Muscle of leg (tissue), 11 donors: ENCODE data around the gene MLX. TPM values are rescaled to one million over a fixed set of nuclear protein-coding genes. Genes with fewer than 3 reads are reported as not detected.
A peak's percentile ranks its signal among the peaks of the same experiment; 100 is the strongest.

ENCODE experiments used
- DNase-seq: peaks from one replicate; pipeline ENCODE4 v3.0.0; 2013
- H3K27ac ChIP-seq: one replicate; pipeline ENCODE4 v1.5.1; 2013; ENCODE audit warnings: mild to moderate bottlenecking, low read length, control low read depth
- H3K27me3 ChIP-seq: one replicate; pipeline ENCODE4 v1.6.1; 2013; ENCODE audit warnings: low read length; ENCODE audit not compliant: control insufficient read depth, insufficient read depth
- H3K36me3 ChIP-seq: one replicate; pipeline ENCODE4 v1.6.1; 2013; ENCODE audit warnings: low read length; ENCODE audit not compliant: control insufficient read depth, insufficient read depth
- H3K4me1 ChIP-seq: one replicate; pipeline ENCODE4 v1.6.1; 2013; ENCODE audit warnings: low read length; ENCODE audit not compliant: control insufficient read depth, insufficient read depth
- H3K4me3 ChIP-seq: one replicate; pipeline ENCODE4 v1.5.1; 2013; ENCODE audit warnings: low read length, control low read depth
- H3K9me3 ChIP-seq: replicated peaks from 2 replicates; pipeline ENCODE4 v1.6.1; 2013; ENCODE audit warnings: low read depth, low read length; ENCODE audit not compliant: control insufficient read depth
- WGBS: methylation state at CpG from one replicate; pipeline ENCODE4 v1.1.5; 2013; ENCODE audit warnings: missing lambda C conversion rate; ENCODE audit not compliant: insufficient coverage; 5-methylcytosine and 5-hydroxymethylcytosine counted together
- polyA plus RNA-seq, 8 donors: library from polyadenylated mRNA; unstranded; fragments of 120-200 nt; gene quantifications; one replicate each; pipeline versions ENCODE4 v1.2.1 to v1.2.3, GENCODE V29; 2013; ENCODE audit warnings: inconsistent platforms in 1 of 8, low replicate concordance in 1 of 8; ENCODE audit not compliant: insufficient read length in 8 of 8, insufficient read depth in 1 of 8
- total RNA-seq: library from RNA; stranded (reverse); fragments of 120-200 nt; gene quantifications from one replicate; pipeline ENCODE4 v1.2.4, GENCODE V29; 2013

MLX gene
- total and polyA plus RNA-seq, 9 donors = 16.6 to 39.6 (median 34.9) TPM

DNA sequence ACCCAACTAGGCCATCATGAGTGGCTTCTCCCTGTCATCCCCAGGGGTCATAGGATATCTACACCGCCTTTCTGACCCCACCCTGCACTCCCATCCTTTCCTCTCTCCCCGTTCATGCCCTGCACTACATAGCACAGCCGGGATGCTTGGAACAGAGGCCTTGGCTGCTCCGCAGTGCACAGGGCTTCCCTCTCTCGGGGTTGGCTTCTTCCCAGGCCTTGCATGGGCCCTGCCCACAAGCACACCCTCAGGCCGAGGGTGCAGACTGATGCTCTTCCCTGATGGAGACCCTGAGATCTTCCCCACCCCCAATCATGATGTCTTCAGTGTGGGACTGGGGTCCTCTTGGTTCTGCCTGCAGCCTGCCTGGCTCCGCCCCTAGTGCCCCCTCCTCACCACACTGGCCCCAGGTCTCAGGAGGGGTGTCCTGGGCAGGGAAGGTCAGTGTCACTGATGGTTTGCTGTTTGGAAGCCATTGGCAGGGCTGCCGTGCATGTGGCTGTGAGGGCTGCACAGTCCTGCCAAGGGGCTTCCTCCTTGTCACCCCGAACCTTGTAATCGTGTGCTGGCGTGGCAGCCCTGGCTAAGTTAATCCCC is 45.1 kb upstream of the MLX start:
- Histone ChIP-seq H3K4me3 (no peak overlapping the region), H3K27ac (peak overlapping the region; percentile 97)
- 33% methylated on average over 9 of the region's 11 CpGs for WGBS

GRCh38 chr17:42522263-42522790 is 44.6 kb upstream of the MLX start:
- Histone ChIP-seq H3K9me3 (no peaks in the 10 kb centered on the region), H3K36me3 (peaks cover 22% of the 10 kb centered on the region), H3K27me3 (no peaks in the 10 kb centered on the region), H3K4me3 (no peak overlapping the region), H3K27ac (peak overlapping the region; percentile 97), H3K4me1 (peaks cover 63% of the 10 kb centered on the region)
- WGBS = 59% methylated on average over 4 of the region's 9 CpGs
- no peak for DNase-seq

More for the DNA sequence above, 45.1 kb upstream of the MLX start:
- DNase-seq = no peak
- no peaks in the 10 kb centered on the region for H3K27me3 ChIP-seq
- peaks cover 22% of the 10 kb centered on the region for H3K36me3 ChIP-seq
- H3K9me3 ChIP-seq = no peaks in the 10 kb centered on the region
- H3K4me1 ChIP-seq = peaks cover 62% of the 10 kb centered on the region

- H3K27ac ChIP-seq = peak overlapping the region; percentile 97
- no peaks in the 10 kb centered on the region for H3K9me3 ChIP-seq
- 40% methylated on average over 1 of the region's 8 CpGs for WGBS
- DNase-seq = no peak
- H3K36me3 ChIP-seq = peaks cover 20% of the 10 kb centered on the region
- peaks cover 59% of the 10 kb centered on the region for H3K4me1 ChIP-seq
- H3K4me3 ChIP-seq = no peak overlapping the region
- H3K27me3 ChIP-seq = no peaks in the 10 kb centered on the region
Measured at GRCh38 chr17:42522798-42523278, 44.1 kb upstream of the MLX start.

DNA sequence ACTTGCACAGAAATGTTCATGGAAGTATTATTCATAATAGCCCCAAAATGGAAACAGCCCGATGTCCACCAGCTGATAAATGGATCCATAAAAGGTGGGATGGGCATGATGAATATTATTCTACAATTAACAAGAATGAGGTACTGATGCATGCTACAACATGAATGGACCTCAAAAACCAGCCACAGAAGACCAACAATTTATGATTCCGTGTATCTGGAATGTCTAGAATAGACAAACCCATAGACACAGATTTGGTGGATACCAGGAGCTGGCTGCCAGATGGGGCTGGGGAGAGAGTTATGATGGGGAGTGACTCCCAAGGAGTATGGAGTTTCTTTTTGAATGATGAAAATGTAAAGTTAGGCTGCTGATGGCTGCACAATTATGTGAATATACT is 41.7 kb upstream of the MLX start:
- Histone ChIP-seq H3K9me3 (no peaks in the 10 kb centered on the region), H3K4me3 (no peak overlapping the region), H3K36me3 (peaks cover 20% of the 10 kb centered on the region), H3K4me1 (peaks cover 37% of the 10 kb centered on the region), H3K27ac (no peak overlapping the region), H3K27me3 (no peaks in the 10 kb centered on the region)
- WGBS = no CpG with 5 or more reads among the region's 2 CpGs
- no peak for DNase-seq

- no peak for DNase-seq
- Histone ChIP-seq H3K27me3 (no peaks in the 10 kb centered on the region), H3K36me3 (peaks cover 20% of the 10 kb centered on the region), H3K4me1 (peaks cover 29% of the 10 kb centered on the region), H3K27ac (peak overlapping the region; percentile 13), H3K4me3 (no peak overlapping the region), H3K9me3 (no peaks in the 10 kb centered on the region)
- 60% methylated on average over 1 of the region's 6 CpGs for WGBS
Measured at GRCh38 chr17:42526031-42526444, 40.9 kb upstream of the MLX start.

- H3K27ac ChIP-seq = no peak overlapping the region
Measured at GRCh38 chr17:42527932-42528331, 39.0 kb upstream of the MLX start.

DNA sequence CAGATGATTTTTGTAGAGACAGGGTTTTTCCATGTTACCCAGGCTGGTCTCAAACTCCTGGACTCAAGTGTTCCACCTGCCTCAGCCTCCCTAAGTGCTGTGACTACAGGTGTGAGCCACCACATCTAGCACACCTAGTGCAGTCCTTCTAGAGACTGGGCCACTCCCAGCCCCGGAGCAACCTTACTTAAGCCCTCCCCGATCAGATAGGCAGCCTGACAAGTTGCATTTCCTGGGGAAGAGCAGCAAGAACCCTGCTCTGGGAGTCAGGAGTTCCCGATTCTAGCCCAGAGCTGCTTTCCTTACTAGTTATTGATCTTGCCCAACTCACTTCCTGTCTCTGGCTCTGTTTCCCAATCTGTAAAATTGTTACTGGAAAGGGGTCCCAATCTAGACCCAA is 37.8 kb upstream of the MLX start:
- Histone ChIP-seq H3K4me1 (peaks cover 10% of the 10 kb centered on the region), H3K27ac (no peak overlapping the region), H3K4me3 (no peak overlapping the region), H3K36me3 (no peaks in the 10 kb centered on the region), H3K9me3 (no peaks in the 10 kb centered on the region), H3K27me3 (no peaks in the 10 kb centered on the region)
- no peak for DNase-seq
- WGBS = 61% methylated on average over 2 of the region's 3 CpGs

More at GRCh38 chr17:42527932-42528331, 39.0 kb upstream of the MLX start:
- WGBS = 100% methylated on average over 2 of the region's 6 CpGs
- Histone ChIP-seq H3K9me3 (no peaks in the 10 kb centered on the region), H3K27me3 (no peaks in the 10 kb centered on the region), H3K4me3 (no peak overlapping the region), H3K4me1 (peaks cover 13% of the 10 kb centered on the region), H3K36me3 (peaks cover 3% of the 10 kb centered on the region)
- DNase-seq = no peak

GRCh38 chr17:42530952-42531454 is 35.9 kb upstream of the MLX start:
- Histone ChIP-seq H3K9me3 (no peaks in the 10 kb centered on the region), H3K27ac (no peak overlapping the region), H3K4me3 (no peak overlapping the region), H3K36me3 (no peaks in the 10 kb centered on the region), H3K27me3 (no peaks in the 10 kb centered on the region), H3K4me1 (peaks cover 20% of the 10 kb centered on the region)
- WGBS = 100% methylated on average over 1 of the region's 2 CpGs
- DNase-seq = no peak

DNA sequence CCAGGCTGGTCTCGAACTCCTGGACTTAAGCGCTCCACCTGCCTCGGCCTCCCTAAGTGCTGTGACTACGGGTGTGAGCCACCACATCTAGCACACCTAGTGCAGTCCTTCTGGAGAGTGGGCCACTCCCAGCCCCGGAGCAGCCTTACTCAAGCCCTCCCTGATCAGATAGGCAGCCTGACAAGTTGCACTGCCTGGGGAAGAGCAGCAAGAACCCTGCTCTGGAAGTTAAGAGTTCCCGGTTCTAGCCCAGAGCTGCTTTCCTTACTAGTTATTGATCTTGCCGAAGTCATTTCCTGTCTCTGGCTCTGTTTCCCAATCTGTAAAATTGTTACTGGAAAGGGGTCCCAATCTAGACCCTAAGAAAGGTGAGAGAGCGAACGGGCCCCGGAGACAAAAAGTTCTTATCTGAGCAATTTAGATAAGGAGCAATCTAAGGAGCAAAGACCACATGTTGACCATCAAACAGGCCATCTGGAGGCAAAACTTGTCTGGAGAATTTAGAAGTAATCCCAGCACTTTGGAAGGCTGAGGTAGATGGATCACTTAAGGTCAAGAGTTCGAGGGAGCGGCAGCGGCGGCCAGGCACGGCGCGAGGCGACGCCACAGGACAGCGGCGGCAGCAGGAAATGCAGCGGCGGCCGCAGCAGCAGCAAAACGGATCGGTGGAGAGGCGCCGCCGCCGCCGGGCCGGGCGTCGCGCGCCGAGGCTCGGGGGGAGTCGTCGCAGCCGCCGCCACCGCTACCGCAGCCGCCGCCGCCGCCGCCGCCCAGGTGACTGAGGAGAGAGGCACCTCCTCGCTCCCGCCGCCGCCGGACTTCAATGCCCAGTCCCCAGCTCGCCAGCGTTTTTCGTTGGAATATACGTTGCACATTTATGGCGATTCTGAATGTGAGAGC is 35.2 kb upstream of the MLX start:
- H3K36me3 ChIP-seq = no peaks in the 10 kb centered on the region
- peak overlapping the region; percentile 75 for H3K27ac ChIP-seq
- 13% methylated on average over 44 of the region's 60 CpGs for WGBS
- H3K9me3 ChIP-seq = no peaks in the 10 kb centered on the region
- no peaks in the 10 kb centered on the region for H3K27me3 ChIP-seq
- DNase-seq = peak; percentile 77
- H3K4me1 ChIP-seq = peaks cover 22% of the 10 kb centered on the region
- peak overlapping the region; percentile 54 for H3K4me3 ChIP-seq
